Measurements from ENCODE around the gene LRMDA. TPM values are rescaled to one million over a fixed set of nuclear protein-coding genes. Genes with fewer than 3 reads are reported as not detected.

Gene LRMDA
- total RNA-seq, 4 donors from 2014 or later, result 0.88 to 14.1 (median 5.1) TPM; not detected in 1

DNA sequence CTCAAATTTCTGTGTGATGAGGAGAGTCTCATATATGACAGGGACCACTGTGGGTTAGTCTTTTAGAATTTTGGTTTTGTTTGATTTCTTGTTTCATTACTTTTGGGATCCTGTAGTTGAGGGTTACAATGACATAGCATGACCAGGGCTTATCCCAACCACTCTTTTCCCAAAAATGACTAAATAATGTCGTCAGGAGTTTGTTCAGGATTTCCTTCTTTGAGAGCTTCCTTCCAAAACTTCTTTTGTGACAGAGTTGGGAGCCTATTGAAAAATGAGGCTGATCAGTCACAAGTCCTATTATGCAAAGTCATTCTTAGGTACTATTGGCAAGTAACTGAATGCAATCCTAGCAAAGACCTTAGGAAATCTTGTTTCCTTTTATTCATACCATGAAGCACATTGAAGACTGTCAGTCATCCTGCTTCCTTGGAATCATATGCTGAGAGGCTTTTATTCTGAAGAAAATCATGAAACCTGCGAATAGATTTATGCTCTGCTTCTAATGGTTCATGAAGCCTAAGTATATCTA, 498.3 kb downstream of the LRMDA start:
- 50 to 71% methylated on average over 2 of the region's 2 CpGs for WGBS, 2 donors
- H3K4me1 ChIP-seq, result no peaks in the 10 kb centered on the region
- no peaks in the 10 kb centered on the region for H3K27me3 ChIP-seq
- TF ChIP-seq, protein P1, sequence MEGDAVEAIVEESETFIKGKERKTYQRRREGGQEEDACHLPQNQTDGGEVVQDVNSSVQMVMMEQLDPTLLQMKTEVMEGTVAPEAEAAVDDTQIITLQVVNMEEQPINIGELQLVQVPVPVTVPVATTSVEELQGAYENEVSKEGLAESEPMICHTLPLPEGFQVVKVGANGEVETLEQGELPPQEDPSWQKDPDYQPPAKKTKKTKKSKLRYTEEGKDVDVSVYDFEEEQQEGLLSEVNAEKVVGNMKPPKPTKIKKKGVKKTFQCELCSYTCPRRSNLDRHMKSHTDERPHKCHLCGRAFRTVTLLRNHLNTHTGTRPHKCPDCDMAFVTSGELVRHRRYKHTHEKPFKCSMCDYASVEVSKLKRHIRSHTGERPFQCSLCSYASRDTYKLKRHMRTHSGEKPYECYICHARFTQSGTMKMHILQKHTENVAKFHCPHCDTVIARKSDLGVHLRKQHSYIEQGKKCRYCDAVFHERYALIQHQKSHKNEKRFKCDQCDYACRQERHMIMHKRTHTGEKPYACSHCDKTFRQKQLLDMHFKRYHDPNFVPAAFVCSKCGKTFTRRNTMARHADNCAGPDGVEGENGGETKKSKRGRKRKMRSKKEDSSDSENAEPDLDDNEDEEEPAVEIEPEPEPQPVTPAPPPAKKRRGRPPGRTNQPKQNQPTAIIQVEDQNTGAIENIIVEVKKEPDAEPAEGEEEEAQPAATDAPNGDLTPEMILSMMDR (IDR thresholded peaks at IDR 0.05), result no peak
- no peak for TF ChIP-seq POLR2A (IDR thresholded peaks at IDR 0.05)
- no peak overlapping the region for H3K27ac ChIP-seq
- H3K36me3 ChIP-seq, result no peaks in the 10 kb centered on the region
- no peaks in the 10 kb centered on the region for H3K9me3 ChIP-seq
- DNase-seq, result no peak
- no peak overlapping the region for H3K4me3 ChIP-seq
- intact Hi-C loops (cut with DNase I), result no loop called here

DNA sequence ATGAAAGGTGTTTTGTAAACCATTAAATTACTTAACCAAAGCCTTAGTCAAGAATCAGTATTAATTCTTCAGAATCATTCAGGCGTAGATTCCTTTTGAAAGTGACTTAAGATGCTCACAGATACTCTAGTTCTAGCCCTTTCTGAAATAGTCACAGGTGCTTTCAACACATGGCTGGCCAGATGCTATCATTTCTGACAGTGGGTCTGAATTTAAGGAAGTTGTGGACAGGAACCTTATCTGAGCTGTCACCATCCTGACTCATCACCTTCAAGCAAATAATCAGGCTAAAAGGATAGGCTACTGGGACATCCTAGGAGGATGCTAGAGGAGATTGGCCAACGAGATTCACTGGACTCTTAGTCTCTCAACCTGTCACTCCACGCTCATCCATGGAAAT, 501.5 kb downstream of the LRMDA start:
- Histone ChIP-seq H3K4me1 (no peaks in the 10 kb centered on the region), H3K27me3 (no peaks in the 10 kb centered on the region), H3K4me3 (no peak overlapping the region), H3K36me3 (no peaks in the 10 kb centered on the region), H3K9me3 (no peaks in the 10 kb centered on the region), H3K27ac (no peak overlapping the region)
- WGBS, 2 donors, result 77 to 80% methylated on average over 3 of the region's 3 CpGs
- TF ChIP-seq POLR2A (IDR thresholded peaks at IDR 0.05), result no peak
- TF ChIP-seq, protein P1 (IDR thresholded peaks at IDR 0.05), result no peak
- no peak for DNase-seq
- intact Hi-C loops (cut with DNase I), result no loop called here

DNA sequence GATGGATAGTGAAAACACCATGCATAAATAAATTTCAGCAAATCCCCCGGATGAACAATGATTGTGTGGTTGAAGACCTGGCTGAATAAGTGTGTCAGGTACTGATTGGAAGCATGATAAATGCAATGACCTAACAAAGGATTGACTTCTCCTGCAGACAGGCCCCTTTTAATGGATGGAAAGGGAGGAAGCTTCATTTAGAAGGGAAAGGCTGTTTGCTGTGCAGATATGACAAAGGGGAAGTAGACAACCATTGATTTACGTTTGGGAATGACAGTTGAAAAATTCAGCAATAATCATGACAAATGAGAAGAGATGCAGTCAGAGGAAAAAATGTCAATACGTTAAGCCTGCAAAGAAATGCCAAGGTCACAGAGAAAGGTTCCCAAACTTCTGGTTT, 503.8 kb downstream of the LRMDA start:
- no peaks in the 10 kb centered on the region for H3K36me3 ChIP-seq
- intact Hi-C loops (cut with DNase I), result no loop called here
- DNase-seq, result no peak
- H3K9me3 ChIP-seq, result no peaks in the 10 kb centered on the region
- no peak overlapping the region for H3K4me3 ChIP-seq
- WGBS, 2 donors, result 58 to 64% methylated on average over 3 of the region's 3 CpGs
- TF ChIP-seq POLR2A (IDR thresholded peaks at IDR 0.05), result no peak
- H3K4me1 ChIP-seq, result no peaks in the 10 kb centered on the region
- no peaks in the 10 kb centered on the region for H3K27me3 ChIP-seq
- no peak overlapping the region for H3K27ac ChIP-seq

DNA sequence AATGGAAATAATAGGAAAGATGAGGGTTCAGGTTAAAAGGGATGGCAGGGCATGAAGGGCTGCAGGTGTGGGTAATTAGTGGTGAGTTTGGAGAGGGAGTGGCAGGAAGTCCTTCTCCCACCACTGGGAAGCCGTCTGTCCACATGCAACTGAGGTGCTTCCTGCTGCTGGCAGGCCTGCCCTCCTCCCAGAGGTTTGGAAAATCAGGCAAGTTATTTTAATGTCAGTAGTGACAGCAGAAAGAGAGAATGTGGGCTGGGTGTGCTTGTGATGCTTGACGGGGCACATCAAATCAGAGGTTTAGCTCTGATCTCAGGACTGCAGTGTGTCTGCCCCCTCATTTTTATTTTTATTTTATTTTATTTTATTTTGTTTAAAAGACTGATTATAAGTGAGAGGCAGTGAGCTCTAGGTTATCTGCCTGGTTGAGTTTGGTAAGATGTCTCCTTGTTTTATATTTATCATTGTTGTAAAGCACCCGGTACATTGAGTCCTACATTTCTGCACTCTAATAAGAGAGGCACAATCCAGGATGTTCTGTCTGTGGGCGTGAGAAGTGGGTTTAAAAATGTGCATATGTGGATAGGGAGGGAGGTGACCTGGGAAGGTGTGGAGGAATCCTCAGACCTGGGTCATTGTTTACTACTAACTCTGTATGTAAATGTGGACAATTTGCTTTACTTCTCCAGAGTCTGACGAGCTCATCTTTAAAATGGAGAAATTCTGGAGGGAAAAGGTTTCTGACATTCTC, 504.4 kb downstream of the LRMDA start:
- Histone ChIP-seq H3K4me3 (no peak overlapping the region), H3K27me3 (no peaks in the 10 kb centered on the region), H3K9me3 (no peaks in the 10 kb centered on the region), H3K4me1 (no peaks in the 10 kb centered on the region), H3K36me3 (no peaks in the 10 kb centered on the region), H3K27ac (no peak overlapping the region)
- TF ChIP-seq, protein P1 (IDR thresholded peaks at IDR 0.05), result no peak
- no peak for TF ChIP-seq POLR2A (IDR thresholded peaks at IDR 0.05)
- intact Hi-C loops (cut with DNase I), result no loop called here
- WGBS, 2 donors, result 80 to 86% methylated on average over 5 of the region's 5 CpGs
- no peak for DNase-seq

DNA sequence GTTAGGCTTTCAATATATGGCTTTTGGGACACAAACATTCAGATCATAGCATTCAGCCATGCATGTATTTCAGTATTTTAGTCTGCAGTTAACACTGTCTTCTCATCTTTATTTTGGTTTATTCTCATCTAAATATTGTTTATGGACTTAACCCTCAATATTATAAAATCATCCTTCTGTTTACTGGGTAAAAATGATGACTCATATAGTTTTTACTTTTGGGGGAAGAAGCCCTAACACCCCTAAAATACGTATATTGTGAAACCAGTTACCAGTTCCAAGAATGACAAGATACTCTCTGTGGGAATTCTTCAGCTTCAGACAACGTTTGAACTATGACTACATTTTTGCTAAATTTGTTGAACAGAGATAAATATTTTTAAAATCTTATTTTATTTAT, 505.4 kb downstream of the LRMDA start:
- H3K27me3 ChIP-seq, result no peaks in the 10 kb centered on the region
- no peaks in the 10 kb centered on the region for H3K9me3 ChIP-seq
- 46 to 57% methylated on average over 2 of the region's 2 CpGs for WGBS, 2 donors
- no peak overlapping the region for H3K27ac ChIP-seq
- no peaks in the 10 kb centered on the region for H3K4me1 ChIP-seq
- no peaks in the 10 kb centered on the region for H3K36me3 ChIP-seq
- no peak for DNase-seq
- TF ChIP-seq, protein P1 (IDR thresholded peaks at IDR 0.05), result no peak
- H3K4me3 ChIP-seq, result no peak overlapping the region
- intact Hi-C loops (cut with DNase I), result no loop called here
